GM21360 (cell line): ENCODE data around the gene PTPRN.
A peak's percentile ranks its signal among the peaks of the same experiment; 100 is the strongest.

ENCODE experiments used
- ATAC-seq: cut with Tn5 transposase; IDR thresholded peaks from one replicate; pipeline ENCODE4 v1.9.1; 2021; ENCODE audit warnings: mild to moderate bottlenecking, moderate library complexity; ENCODE audit not compliant: unreplicated experiment

The PTPRN gene

GRCh38 chr2:219246559-219246958, 62.6 kb downstream of the PTPRN start:
- ATAC-seq, result no peak

GRCh38 chr2:219245899-219246230, 63.3 kb downstream of the PTPRN start:
- ATAC-seq, result no peak

- peak; percentile 78 for ATAC-seq
Measured at GRCh38 chr2:219245148-219245898, 63.9 kb downstream of the PTPRN start, which contains the start of the genes GLB1L and STK16. GLB1L (minus strand) TSS chr2:219245444; CDS start chr2:219243573, 1,871 bp downstream. STK16 (plus strand) TSS chr2:219245479; CDS start chr2:219246000, 521 bp downstream.

GRCh38 chr2:219244789-219245147, 64.4 kb downstream of the PTPRN start:
- ATAC-seq, result no peak

GRCh38 chr2:219243291-219243761, 65.9 kb downstream of the PTPRN start:
- no peak for ATAC-seq
